ENCODE results near the gene SLC18B1. TPM values are rescaled to one million over a fixed set of nuclear protein-coding genes. Genes with fewer than 3 reads are reported as not detected.
A peak's percentile ranks its signal among the peaks of the same experiment; 100 is the strongest.

SLC18B1 gene
- total and polyA plus RNA-seq, 2 of the 13 experiments (the other 11 are each of a cell fraction or from before 2014, with no cell fraction given), result 11.4 to 13.8 TPM

DNA sequence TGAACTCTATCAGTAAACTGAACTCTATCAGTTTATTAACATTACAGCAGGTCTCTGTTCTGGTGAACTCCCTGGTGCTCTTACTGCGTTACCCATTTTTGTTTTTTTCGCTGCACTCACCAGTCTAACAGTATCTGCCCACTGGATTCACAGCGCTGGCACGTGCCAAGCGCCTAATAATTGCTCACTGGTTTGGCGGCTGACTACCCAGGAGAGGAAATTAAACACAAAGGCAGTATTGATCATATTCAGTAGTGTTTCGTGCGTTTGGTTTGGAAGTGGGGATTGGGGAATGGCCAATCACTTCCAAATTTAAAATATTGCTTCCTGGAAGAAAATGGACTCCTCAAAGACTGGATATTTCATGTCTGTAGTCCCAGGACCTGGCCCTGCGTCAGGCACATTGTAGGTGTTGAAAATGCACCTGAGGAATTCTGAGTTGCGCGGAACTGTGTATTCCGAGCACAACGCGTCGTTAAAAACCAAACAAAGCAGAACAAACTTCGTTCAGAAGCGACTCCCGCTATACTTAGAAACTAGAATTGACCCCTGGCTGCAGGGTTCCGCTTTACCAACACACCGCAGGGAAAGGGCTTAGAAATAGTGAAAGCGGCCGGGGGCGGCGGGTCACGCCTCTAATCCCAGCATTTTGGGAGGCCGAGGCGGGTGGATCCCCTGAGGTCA lies 14.9 kb upstream of the SLC18B1 start (continued):
- TF ChIP-seq SKI (IDR thresholded peaks at IDR 0.05; ENCODE audit: partially characterized antibody), result no peak
- TF ChIP-seq RBM39 (IDR thresholded peaks at IDR 0.05; ENCODE audit: low read depth, low read length, poor library complexity, severe bottlenecking), result no peak
- TF ChIP-seq NONO (IDR thresholded peaks at IDR 0.05), result no peak
- TF ChIP-seq NONO (CRISPR knock-in tag; conservative IDR thresholded peaks at IDR 0.05), result no peak; the same call in none of the 2 replicates
- TF ChIP-seq ZFP36L2 (CRISPR knock-in tag; IDR thresholded peaks at IDR 0.05), result no peak
- peak; percentile 36; the same call in 1 of the 2 replicates for TF ChIP-seq KDM2A (CRISPR knock-in tag; IDR thresholded peaks at IDR 0.05; ENCODE audit: borderline replicate concordance, low read depth)
- TF ChIP-seq NFRKB (IDR thresholded peaks at IDR 0.05), result no peak

DNA sequence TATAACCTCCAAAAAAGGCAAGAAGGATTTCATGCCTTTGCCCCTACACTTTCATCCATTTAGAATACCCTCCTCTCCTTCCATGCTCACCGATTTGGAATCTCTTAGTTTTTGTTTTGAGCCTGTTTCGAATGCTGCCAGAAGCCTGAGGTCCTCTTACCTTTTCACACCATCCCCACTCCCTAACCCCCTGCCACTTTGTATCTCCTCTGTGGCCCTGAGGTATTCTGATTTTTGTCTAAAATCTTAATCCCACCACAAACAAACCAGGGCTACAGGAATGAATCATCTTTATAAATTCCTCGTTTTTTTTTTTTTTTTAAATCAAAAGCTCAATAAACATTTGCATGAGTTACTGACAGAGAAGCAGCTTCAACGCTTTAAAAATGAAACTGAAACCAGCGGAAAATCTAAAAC lies 14.3 kb upstream of the SLC18B1 start:
- H3K4me1 ChIP-seq (ENCODE audit: insufficient read depth, low read length), result peaks cover 37% of the 10 kb centered on the region
- H3K79me2 ChIP-seq (ENCODE audit: insufficient read depth, low read length), result peaks cover 28% of the 10 kb centered on the region
- H2AFZ ChIP-seq (ENCODE audit: low read length), result peak overlapping the region; percentile 59
- no peak for FAIRE-seq
- peak overlapping the region; percentile 85 for H3K4me2 ChIP-seq (ENCODE audit: low read depth, low read length)
- no peaks in the 10 kb centered on the region for H3K9me3 ChIP-seq (ENCODE audit: low read length)
- H3K27me3 ChIP-seq (ENCODE audit: control insufficient read depth in 1 of 2, insufficient read depth in 2 of 2, low read length in 2 of 2), result no peaks in the 10 kb centered on the region; a peak in 2 of 5 replicates
- H3K27ac ChIP-seq (ENCODE audit: extremely low read length, insufficient read depth, low read length), result peak overlapping the region; percentile 95
- ChIA-PET CTCF (ENCODE audit: low intra/inter-chr PET ratio, low total read pairs) (no interaction called here), POLR2A (interaction anchor here (0.6 to 9.0 kb wide), 4 partner anchors 10 to 866 kb away, joined by 3 to 96 read pairs (median 13); partner anchors contain the start of genes SLC18B1 and STX7)
- 3% methylated on average over 5 of the region's 5 CpGs for WGBS (ENCODE audit: low lambda C conversion rate)
- H3K36me3 ChIP-seq (replicated peaks in 1 of 2; ENCODE audit: control insufficient read depth in 1 of 2, insufficient read depth in 2 of 2, low read length in 2 of 2), result peaks cover 7 to 30% of the 10 kb centered on the region in 2 experiments
- no TSS peak for BruUV-seq (replicated peaks)
- intact Hi-C loops (cut with micrococcal nuclease; ENCODE audit: unreplicated experiment) (loop anchor here (2.0 to 10.0 kb wide), 3 partner anchors 14 to 858 kb away; partner anchors contain the start of genes CCN2, SLC18B1 and STX7), in situ Hi-C loops (cut with HindIII; ENCODE audit: extremely low pct_ligation_motif_present, low pct_unique_long_range_greater_than_20kb) (no loop called here)
- DNase-seq (ENCODE audit: low spot score), result peak; percentile 13
- peak overlapping the region; percentile 98 for H3K9ac ChIP-seq (ENCODE audit: insufficient read depth, low read depth, low read length)
- H3K4me3 ChIP-seq (replicated peaks in 1 of 3; ENCODE audit: insufficient read depth in 1 of 3, low read depth in 2 of 3, low read length in 3 of 3), result peak overlapping the region; percentile 59 to 96 (median 66)
- ATAC-seq, result no peak
- peaks cover 33% of the 10 kb centered on the region for H4K20me1 ChIP-seq (ENCODE audit: insufficient read depth, low read length)
- TF ChIP-seq GZF1 (CRISPR knock-in tag; IDR thresholded peaks at IDR 0.05) (0 out of 2 replicates have a peak, but pooled peaks have one; percentile 22), ZNF256 (CRISPR knock-in tag; conservative IDR thresholded peaks at IDR 0.05) (no peak), ZNF75D (CRISPR knock-in tag; IDR thresholded peaks at IDR 0.05; ENCODE audit: borderline replicate concordance) (no peak), ZNF567 (CRISPR knock-in tag; IDR thresholded peaks at IDR 0.05; ENCODE audit: borderline replicate concordance) (0 out of 2 replicates have a peak, but pooled peaks have one; percentile 3), ASH2L (IDR thresholded peaks at IDR 0.05; ENCODE audit: insufficient read length, low read depth, low read length) (peak; percentile 33), TCF12 (IDR thresholded peaks at IDR 0.05) (no peak), TCF12 (CRISPR knock-in tag; IDR thresholded peaks at IDR 0.05) (no peak)
- TF ChIP-seq, protein P1, sequence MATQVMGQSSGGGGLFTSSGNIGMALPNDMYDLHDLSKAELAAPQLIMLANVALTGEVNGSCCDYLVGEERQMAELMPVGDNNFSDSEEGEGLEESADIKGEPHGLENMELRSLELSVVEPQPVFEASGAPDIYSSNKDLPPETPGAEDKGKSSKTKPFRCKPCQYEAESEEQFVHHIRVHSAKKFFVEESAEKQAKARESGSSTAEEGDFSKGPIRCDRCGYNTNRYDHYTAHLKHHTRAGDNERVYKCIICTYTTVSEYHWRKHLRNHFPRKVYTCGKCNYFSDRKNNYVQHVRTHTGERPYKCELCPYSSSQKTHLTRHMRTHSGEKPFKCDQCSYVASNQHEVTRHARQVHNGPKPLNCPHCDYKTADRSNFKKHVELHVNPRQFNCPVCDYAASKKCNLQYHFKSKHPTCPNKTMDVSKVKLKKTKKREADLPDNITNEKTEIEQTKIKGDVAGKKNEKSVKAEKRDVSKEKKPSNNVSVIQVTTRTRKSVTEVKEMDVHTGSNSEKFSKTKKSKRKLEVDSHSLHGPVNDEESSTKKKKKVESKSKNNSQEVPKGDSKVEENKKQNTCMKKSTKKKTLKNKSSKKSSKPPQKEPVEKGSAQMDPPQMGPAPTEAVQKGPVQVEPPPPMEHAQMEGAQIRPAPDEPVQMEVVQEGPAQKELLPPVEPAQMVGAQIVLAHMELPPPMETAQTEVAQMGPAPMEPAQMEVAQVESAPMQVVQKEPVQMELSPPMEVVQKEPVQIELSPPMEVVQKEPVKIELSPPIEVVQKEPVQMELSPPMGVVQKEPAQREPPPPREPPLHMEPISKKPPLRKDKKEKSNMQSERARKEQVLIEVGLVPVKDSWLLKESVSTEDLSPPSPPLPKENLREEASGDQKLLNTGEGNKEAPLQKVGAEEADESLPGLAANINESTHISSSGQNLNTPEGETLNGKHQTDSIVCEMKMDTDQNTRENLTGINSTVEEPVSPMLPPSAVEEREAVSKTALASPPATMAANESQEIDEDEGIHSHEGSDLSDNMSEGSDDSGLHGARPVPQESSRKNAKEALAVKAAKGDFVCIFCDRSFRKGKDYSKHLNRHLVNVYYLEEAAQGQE (IDR thresholded peaks at IDR 0.05; ENCODE audit: borderline replicate concordance in 1 of 2, low read depth in 1 of 2, low read length in 2 of 2), result 0 out of 4 replicates have a peak, but pooled peaks of 1 of the 2 experiments have one; percentile 3
- TF ChIP-seq, protein P2, sequence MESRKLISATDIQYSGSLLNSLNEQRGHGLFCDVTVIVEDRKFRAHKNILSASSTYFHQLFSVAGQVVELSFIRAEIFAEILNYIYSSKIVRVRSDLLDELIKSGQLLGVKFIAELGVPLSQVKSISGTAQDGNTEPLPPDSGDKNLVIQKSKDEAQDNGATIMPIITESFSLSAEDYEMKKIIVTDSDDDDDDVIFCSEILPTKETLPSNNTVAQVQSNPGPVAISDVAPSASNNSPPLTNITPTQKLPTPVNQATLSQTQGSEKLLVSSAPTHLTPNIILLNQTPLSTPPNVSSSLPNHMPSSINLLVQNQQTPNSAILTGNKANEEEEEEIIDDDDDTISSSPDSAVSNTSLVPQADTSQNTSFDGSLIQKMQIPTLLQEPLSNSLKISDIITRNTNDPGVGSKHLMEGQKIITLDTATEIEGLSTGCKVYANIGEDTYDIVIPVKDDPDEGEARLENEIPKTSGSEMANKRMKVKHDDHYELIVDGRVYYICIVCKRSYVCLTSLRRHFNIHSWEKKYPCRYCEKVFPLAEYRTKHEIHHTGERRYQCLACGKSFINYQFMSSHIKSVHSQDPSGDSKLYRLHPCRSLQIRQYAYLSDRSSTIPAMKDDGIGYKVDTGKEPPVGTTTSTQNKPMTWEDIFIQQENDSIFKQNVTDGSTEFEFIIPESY (CRISPR knock-in tag; IDR thresholded peaks at IDR 0.05), result no peak

All from HepG2 (cell line).